ENCODE results near the gene LYSMD1.

The LYSMD1 gene

DNA sequence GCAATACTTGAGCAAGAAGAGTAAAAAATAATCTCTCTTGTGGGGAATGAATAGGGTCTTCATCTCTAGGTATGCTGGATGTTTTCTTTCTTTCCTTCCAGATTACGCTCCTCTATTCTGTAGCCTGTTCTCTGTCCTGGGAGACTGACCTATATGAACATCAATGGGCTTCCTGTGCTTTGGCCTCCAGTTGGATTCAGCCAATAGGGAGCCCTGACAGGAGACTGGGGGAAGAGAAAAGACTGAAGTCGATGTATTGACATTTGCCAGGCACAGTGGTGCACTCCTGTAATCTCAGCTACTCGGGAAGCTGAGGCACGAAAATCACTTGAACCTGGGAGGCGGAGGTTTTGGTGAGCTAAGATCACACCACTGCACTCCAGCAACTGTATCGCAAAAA lies 36.9 kb downstream of the LYSMD1 start:
- Histone ChIP-seq H3K9me3 (ENCODE audit: control insufficient read depth, insufficient read depth, low read depth, low read length) (no peaks in the 10 kb centered on the region), H3K27ac (ENCODE audit: extremely low read depth, low read depth, low read length) (no peak overlapping the region), H3K4me3 (ENCODE audit: low read depth, low read length) (no peak overlapping the region), H3K36me3 (ENCODE audit: control insufficient read depth in 2 of 2, insufficient read depth in 1 of 2, low read length in 2 of 2) (peaks cover 0 to 11% of the 10 kb centered on the region in 2 experiments; a peak in 1 of 3 replicates), H3K4me1 (ENCODE audit: control insufficient read depth, insufficient read depth, low read length) (0 out of 2 replicates have a peak, but pooled peaks cover 2% of the 10 kb centered on the region)
- ChIA-PET POLR2A (interaction anchor here (0.6 to 0.7 kb wide), 3 partner anchors 29 to 594 kb away, joined by 3 to 7 read pairs (median 4); no protein-coding TSS in a partner anchor), CTCF (interaction anchor here (0.6 to 2.1 kb wide), 2 partner anchors 29 to 61 kb away, joined by 4 to 5 read pairs; no protein-coding TSS in a partner anchor)
- TF ChIP-seq ZNF112 (tag by site-specific recombination; IDR thresholded peaks at IDR 0.05) = no peak

DNA sequence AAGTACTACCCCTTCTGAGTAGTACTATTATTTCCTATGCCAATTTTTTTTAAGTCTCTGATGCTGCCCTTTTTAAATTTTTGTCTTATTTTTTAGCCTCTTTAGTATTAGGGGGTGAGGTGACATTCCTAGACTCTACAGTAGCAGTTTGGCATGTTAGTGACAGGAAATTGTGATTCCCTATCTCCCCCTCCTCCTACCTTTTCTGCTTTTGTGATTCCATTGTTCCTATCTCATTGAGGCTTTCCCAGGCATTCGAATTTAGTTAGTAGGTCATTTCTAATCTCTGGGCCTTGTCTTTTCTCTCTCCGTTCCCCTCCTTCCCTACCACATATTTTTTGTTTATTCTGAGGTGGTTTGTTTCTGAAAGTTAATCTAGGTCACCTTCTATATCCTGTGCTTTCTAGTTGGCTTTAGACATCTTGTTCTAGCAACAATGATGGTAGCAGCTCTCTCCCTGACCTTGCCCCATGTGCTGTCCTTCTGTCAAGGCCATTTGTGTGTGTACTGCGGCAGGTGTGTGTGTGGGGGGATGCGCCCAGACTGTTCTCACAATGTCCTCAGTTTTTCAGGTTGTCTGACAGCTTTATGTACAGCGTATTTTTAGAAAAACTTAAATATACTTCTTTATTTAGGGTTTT lies 40.8 kb downstream of the LYSMD1 start:
- ChIA-PET CTCF (interaction anchor here (1.5 kb wide), 1 partner anchor 25 kb away, joined by 8 read pairs; no protein-coding TSS in a partner anchor), POLR2A (no interaction called here)
- H3K27ac ChIP-seq (ENCODE audit: extremely low read depth, low read depth, low read length) = no peak overlapping the region
- H3K4me1 ChIP-seq (ENCODE audit: control insufficient read depth, insufficient read depth, low read length) = 0 out of 2 replicates have a peak, but pooled peaks cover 2% of the 10 kb centered on the region
- no peak overlapping the region for H3K4me3 ChIP-seq (ENCODE audit: low read depth, low read length)
- no peaks in the 10 kb centered on the region for H3K9me3 ChIP-seq (ENCODE audit: control insufficient read depth, insufficient read depth, low read depth, low read length)
- H3K36me3 ChIP-seq (ENCODE audit: control insufficient read depth in 2 of 2, insufficient read depth in 1 of 2, low read length in 2 of 2) = no peaks in the 10 kb centered on the region
- TF ChIP-seq ZNF433 (tag by site-specific recombination; IDR thresholded peaks at IDR 0.05; ENCODE audit: low read depth) (no peak), ZNF530 (tag by site-specific recombination; IDR thresholded peaks at IDR 0.05; ENCODE audit: low read depth) (no peak), ZNF48 (tag by site-specific recombination; IDR thresholded peaks at IDR 0.05) (no peak), ZNF16 (tag by site-specific recombination; IDR thresholded peaks at IDR 0.05; ENCODE audit: low read depth) (no peak), WT1 (tag by site-specific recombination; IDR thresholded peaks at IDR 0.05) (no peak), ZNF549 (tag by site-specific recombination; IDR thresholded peaks at IDR 0.05) (no peak), ZNF623 (tag by site-specific recombination; IDR thresholded peaks at IDR 0.05) (no peak), ZNF473 (tag by site-specific recombination; IDR thresholded peaks at IDR 0.05) (no peak), OSR2 (tag by site-specific recombination; IDR thresholded peaks at IDR 0.05) (no peak), ZSCAN16 (tag by site-specific recombination; IDR thresholded peaks at IDR 0.05) (no peak), ZNF501 (tag by site-specific recombination; IDR thresholded peaks at IDR 0.05) (no peak), ZNF792 (tag by site-specific recombination; IDR thresholded peaks at IDR 0.05) (no peak), ZNF596 (tag by site-specific recombination; IDR thresholded peaks at IDR 0.05) (no peak), ZNF350 (tag by site-specific recombination; IDR thresholded peaks at IDR 0.05) (no peak)
- TF ChIP-seq, protein P1, sequence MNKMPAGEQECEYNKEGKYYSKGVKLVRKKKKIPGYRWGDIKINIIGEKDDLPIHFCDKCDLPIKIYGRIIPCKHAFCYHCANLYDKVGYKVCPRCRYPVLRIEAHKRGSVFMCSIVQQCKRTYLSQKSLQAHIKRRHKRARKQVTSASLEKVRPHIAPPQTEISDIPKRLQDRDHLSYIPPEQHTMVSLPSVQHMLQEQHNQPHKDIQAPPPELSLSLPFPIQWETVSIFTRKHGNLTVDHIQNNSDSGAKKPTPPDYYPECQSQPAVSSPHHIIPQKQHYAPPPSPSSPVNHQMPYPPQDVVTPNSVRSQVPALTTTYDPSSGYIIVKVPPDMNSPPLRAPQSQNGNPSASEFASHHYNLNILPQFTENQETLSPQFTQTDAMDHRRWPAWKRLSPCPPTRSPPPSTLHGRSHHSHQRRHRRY (tag by site-specific recombination; IDR thresholded peaks at IDR 0.05) = no peak
- TF ChIP-seq, protein P2, sequence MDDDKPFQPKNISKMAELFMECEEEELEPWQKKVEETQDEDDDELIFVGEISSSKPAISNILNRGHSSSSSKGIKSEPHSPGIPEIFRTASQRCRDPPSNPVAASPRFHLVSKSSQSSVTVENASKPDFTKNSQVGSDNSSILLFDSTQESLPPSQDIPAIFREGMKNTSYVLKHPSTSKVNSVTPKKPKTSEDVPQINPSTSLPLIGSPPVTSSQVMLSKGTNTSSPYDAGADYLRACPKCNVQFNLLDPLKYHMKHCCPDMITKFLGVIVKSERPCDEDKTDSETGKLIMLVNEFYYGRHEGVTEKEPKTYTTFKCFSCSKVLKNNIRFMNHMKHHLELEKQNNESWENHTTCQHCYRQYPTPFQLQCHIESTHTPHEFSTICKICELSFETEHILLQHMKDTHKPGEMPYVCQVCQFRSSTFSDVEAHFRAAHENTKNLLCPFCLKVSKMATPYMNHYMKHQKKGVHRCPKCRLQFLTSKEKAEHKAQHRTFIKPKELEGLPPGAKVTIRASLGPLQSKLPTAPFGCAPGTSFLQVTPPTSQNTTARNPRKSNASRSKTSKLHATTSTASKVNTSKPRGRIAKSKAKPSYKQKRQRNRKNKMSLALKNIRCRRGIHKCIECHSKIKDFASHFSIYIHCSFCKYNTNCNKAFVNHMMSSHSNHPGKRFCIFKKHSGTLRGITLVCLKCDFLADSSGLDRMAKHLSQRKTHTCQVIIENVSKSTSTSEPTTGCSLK (tag by site-specific recombination; IDR thresholded peaks at IDR 0.05) = no peak

DNA sequence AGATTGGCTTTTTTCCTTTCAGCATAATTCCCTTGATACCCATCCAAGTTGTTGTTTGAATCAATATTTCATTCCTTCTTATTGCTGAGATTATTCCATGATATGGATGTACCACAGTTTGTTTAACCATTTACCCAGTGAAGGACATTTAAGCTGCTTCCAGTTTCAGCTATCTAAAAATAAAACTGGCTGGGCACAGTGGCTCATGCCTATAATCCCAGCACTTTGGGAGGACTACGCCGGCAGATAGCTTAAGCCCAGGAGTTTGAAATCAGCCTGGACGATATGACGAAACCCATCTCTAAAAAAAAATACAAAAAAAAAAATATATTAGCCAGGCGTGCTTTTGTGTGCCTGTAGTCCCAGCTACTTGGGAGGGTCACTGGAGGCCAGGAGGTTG lies 51.8 kb downstream of the LYSMD1 start:
- Histone ChIP-seq H3K4me1 (ENCODE audit: control insufficient read depth, insufficient read depth, low read length) (no peaks in the 10 kb centered on the region), H3K9me3 (ENCODE audit: control insufficient read depth, insufficient read depth, low read depth, low read length) (no peaks in the 10 kb centered on the region), H3K4me3 (ENCODE audit: low read depth, low read length) (no peak overlapping the region), H3K36me3 (ENCODE audit: control insufficient read depth in 2 of 2, insufficient read depth in 1 of 2, low read length in 2 of 2) (peaks cover 0 to 5% of the 10 kb centered on the region in 2 experiments; a peak in 2 of 3 replicates), H3K27ac (ENCODE audit: extremely low read depth, low read depth, low read length) (no peak overlapping the region)
- ChIA-PET POLR2A (no interaction called here), CTCF (interaction anchor here (0.7 to 4.5 kb wide), 2 partner anchors 14 to 18 kb away, joined by 5 to 19 read pairs; no protein-coding TSS in a partner anchor)
- no peak for TF ChIP-seq ZNF37A (tag by site-specific recombination; IDR thresholded peaks at IDR 0.05)
- no peak for TF ChIP-seq ZNF707 (tag by site-specific recombination; IDR thresholded peaks at IDR 0.05)
- TF ChIP-seq, protein P3, sequence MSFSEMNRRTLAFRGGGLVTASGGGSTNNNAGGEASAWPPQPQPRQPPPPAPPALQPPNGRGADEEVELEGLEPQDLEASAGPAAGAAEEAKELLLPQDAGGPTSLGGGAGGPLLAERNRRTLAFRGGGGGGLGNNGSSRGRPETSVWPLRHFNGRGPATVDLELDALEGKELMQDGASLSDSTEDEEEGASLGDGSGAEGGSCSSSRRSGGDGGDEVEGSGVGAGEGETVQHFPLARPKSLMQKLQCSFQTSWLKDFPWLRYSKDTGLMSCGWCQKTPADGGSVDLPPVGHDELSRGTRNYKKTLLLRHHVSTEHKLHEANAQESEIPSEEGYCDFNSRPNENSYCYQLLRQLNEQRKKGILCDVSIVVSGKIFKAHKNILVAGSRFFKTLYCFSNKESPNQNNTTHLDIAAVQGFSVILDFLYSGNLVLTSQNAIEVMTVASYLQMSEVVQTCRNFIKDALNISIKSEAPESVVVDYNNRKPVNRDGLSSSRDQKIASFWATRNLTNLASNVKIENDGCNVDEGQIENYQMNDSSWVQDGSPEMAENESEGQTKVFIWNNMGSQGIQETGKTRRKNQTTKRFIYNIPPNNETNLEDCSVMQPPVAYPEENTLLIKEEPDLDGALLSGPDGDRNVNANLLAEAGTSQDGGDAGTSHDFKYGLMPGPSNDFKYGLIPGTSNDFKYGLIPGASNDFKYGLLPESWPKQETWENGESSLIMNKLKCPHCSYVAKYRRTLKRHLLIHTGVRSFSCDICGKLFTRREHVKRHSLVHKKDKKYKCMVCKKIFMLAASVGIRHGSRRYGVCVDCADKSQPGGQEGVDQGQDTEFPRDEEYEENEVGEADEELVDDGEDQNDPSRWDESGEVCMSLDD (tag by site-specific recombination; IDR thresholded peaks at IDR 0.05) = no peak
- no peak for TF ChIP-seq ZNF521 (tag by site-specific recombination; IDR thresholded peaks at IDR 0.05)
- no peak for TF ChIP-seq ZNF391 (tag by site-specific recombination; IDR thresholded peaks at IDR 0.05; ENCODE audit: borderline replicate concordance, low read depth)
- TF ChIP-seq, protein P4, sequence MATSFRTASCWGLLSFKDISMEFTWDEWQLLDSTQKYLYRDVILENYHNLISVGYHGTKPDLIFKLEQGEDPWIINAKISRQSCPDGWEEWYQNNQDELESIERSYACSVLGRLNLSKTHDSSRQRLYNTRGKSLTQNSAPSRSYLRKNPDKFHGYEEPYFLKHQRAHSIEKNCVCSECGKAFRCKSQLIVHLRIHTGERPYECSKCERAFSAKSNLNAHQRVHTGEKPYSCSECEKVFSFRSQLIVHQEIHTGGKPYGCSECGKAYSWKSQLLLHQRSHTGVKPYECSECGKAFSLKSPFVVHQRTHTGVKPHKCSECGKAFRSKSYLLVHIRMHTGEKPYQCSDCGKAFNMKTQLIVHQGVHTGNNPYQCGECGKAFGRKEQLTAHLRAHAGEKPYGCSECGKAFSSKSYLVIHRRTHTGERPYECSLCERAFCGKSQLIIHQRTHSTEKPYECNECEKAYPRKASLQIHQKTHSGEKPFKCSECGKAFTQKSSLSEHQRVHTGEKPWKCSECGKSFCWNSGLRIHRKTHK (tag by site-specific recombination; IDR thresholded peaks at IDR 0.05) = no peak
- no peak for TF ChIP-seq KLF1 (tag by site-specific recombination; IDR thresholded peaks at IDR 0.05)
- TF ChIP-seq ZNF335 (tag by site-specific recombination; conservative IDR thresholded peaks at IDR 0.05) = no peak
- no peak for TF ChIP-seq ZNF133 (tag by site-specific recombination; IDR thresholded peaks at IDR 0.05)
